ENCODE results near the gene ZFAND2B.

Gene ZFAND2B

DNA sequence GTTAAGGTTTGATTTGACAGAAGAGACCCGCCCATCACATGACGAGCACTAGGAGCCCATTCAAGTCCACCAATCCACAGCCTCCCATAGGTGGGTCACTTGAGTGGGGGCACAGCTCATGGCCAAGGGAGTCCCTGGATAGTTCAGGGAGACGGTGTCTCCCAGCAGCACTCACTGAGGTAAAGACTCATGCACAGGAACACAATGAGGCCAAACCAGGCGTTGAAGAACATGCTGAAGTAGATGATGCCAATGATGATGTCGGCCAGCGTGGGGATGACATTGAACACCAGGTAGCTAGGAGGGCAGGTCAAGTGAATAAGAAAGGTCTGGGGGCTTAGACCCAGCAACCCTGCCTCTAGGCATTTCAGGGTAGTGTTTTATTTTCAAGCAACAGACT is 8.2 kb downstream of the ZFAND2B start:
- no peak for TF ChIP-seq FOXP2 (optimal IDR thresholded peaks at IDR 0.05; ENCODE audit: borderline replicate concordance, extremely low read depth, extremely low read length, insufficient read depth)

DNA sequence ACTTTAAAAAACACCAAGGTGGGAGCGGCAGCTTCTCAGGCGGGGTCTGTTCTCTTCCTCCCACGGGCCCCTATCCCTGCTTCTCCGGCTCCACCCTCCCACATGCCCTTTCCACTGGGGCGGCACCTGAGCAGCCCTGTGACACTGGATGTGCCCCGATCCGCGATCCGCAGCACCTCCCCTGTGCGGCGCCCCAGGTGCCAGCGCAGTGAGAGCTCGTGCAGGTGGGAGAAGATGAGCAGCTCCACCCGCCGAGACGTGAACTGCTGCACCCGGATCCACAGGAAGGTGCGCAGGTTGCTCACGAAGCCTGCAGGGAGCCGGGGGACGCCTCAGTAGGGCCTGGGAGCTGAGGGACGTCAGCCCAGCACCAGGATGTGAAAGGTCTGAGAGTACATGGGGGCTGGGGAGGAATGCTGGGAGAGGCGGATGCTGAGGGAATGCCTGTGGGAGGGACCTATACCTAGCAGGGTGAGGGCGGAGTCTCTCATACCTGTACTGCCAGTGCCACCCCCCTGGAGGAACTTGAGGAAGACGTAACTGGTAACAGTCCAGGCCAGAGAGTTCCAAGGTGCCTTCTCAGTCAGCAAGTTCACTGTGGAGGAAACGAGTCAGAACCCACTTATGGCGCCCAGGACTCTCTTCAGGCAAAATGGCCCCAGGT is 9.4 kb downstream of the ZFAND2B start:
- TF ChIP-seq FOXP2 (optimal IDR thresholded peaks at IDR 0.05; ENCODE audit: borderline replicate concordance, extremely low read depth, extremely low read length, insufficient read depth) = no peak
- no peak for TF ChIP-seq TAF1 (IDR thresholded peaks at IDR 0.05; ENCODE audit: borderline replicate concordance, insufficient read depth, low read length)
- no peak for TF ChIP-seq POLR2AphosphoS5 (IDR thresholded peaks at IDR 0.05; ENCODE audit: low read depth, low read length)
- TF ChIP-seq, protein P1, sequence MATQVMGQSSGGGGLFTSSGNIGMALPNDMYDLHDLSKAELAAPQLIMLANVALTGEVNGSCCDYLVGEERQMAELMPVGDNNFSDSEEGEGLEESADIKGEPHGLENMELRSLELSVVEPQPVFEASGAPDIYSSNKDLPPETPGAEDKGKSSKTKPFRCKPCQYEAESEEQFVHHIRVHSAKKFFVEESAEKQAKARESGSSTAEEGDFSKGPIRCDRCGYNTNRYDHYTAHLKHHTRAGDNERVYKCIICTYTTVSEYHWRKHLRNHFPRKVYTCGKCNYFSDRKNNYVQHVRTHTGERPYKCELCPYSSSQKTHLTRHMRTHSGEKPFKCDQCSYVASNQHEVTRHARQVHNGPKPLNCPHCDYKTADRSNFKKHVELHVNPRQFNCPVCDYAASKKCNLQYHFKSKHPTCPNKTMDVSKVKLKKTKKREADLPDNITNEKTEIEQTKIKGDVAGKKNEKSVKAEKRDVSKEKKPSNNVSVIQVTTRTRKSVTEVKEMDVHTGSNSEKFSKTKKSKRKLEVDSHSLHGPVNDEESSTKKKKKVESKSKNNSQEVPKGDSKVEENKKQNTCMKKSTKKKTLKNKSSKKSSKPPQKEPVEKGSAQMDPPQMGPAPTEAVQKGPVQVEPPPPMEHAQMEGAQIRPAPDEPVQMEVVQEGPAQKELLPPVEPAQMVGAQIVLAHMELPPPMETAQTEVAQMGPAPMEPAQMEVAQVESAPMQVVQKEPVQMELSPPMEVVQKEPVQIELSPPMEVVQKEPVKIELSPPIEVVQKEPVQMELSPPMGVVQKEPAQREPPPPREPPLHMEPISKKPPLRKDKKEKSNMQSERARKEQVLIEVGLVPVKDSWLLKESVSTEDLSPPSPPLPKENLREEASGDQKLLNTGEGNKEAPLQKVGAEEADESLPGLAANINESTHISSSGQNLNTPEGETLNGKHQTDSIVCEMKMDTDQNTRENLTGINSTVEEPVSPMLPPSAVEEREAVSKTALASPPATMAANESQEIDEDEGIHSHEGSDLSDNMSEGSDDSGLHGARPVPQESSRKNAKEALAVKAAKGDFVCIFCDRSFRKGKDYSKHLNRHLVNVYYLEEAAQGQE (IDR thresholded peaks at IDR 0.05; ENCODE audit: insufficient read depth in 1 of 2, low read depth in 2 of 2, low read length in 2 of 2) = no peak
- TF ChIP-seq SIN3A (IDR thresholded peaks at IDR 0.05; ENCODE audit: borderline replicate concordance, insufficient read depth, low read length) = no peak

DNA sequence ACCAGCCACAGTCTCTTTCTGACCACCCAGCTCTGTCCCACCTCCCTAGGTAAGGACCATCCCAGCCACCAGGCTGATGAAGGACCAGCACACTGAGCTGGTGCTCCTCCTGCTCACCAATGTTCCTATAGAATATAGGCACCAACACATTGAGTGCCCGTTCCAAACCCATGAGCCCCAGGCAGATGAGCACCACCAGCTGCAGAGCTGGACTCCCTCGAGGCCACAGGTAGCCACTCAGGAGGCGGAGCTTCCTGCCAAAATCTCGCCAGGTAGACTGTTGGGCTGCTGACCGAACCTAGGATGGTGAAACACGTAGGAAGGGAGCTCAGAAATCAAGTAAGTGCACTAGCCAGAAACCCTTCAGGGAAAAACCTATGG is 9.9 kb downstream of the ZFAND2B start:
- no peak for TF ChIP-seq FOXP2 (optimal IDR thresholded peaks at IDR 0.05; ENCODE audit: borderline replicate concordance, extremely low read depth, extremely low read length, insufficient read depth)
- TF ChIP-seq TAF1 (IDR thresholded peaks at IDR 0.05; ENCODE audit: borderline replicate concordance, insufficient read depth, low read length) = no peak
- TF ChIP-seq SIN3A (IDR thresholded peaks at IDR 0.05; ENCODE audit: borderline replicate concordance, insufficient read depth, low read length) = no peak
- no peak for TF ChIP-seq POLR2AphosphoS5 (IDR thresholded peaks at IDR 0.05; ENCODE audit: low read depth, low read length)
- TF ChIP-seq, protein P1 (IDR thresholded peaks at IDR 0.05; ENCODE audit: insufficient read depth in 1 of 2, low read depth in 2 of 2, low read length in 2 of 2) = no peak

DNA sequence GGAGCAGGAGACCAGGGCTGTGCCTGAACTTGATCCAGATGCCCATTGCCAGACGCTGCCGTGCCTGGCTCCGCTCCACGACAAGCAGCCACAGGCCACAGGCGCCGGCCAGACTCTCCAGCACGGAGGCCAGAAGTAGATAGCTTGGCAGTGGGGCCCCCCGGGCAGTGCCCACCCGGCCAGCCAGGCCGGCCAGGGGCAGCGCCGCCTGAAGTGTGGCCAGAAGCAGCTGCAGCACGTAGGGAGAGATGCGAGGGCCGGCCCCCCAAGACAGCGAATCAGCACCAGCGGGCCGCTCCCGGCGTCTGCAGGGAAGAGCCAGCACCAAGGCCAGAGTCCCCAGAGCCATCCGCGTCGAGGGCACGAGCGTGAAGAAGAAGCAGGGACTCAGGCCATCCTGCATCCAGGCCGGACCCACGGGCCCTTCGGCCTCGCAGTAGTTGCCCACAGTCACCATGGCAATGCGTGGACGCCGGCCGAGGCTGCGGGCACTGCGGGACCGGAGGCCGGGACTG is 11.7 kb downstream of the ZFAND2B start:
- TF ChIP-seq SIN3A (IDR thresholded peaks at IDR 0.05; ENCODE audit: borderline replicate concordance, insufficient read depth, low read length) = no peak; the same call in 1 of the 2 replicates
- TF ChIP-seq, protein P1 (IDR thresholded peaks at IDR 0.05; ENCODE audit: insufficient read depth in 1 of 2, low read depth in 2 of 2, low read length in 2 of 2) = peak; percentile 78 to 88

DNA sequence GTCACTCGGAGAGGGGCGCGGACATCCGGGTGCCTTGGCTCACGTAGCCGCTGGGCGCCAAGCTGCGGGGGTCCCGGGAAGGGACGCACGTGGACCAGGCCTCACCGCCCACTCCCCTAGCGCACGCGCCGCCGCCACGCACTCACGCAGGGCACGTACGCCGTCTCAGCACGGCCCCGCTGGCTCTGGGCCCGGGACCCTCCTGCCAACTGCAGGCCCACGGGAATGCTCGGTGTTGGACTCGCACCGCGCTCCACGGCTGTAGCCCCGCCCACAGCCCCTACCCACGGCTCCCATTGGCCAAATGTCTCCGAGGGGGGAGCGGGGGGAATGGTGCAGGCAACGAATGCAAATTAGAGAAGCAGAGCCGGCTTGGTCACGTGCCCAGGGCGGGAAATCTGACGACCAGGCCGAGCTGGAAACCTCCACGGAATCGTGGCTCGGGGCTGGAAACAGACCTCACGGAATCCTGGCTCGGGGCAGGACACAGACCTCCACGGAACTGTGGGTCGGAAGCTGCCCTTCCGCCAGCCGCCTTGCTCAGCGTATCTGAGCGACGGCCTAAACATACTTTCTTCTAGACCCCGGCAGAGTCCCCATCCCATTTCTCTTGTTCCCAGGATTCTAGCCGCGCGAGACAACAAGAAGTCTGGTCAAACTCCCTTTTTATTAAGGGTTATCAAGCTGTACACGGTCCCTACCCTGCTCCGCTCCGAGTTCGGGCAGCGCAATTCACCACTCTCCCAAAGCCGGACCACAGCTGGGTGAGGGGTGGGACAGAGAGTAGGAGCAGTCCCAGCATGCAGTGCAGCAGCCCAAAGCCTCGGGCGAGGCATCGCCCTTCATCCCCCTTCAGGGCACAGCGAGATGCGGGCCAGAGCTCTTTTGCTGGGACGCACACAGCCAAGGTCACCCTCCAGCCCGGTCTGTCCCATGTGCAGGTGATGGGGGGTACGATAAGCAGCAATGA is 12.4 kb downstream of the ZFAND2B start, which contains the start of gene ABCB6:
Gene ABCB6, minus strand, starts transcription at position 227 of the 970 bp plus-strand sequence. CDS start 285 bp downstream, outside the sequence.
- peak; percentile 90 for TF ChIP-seq POLR2AphosphoS5 (IDR thresholded peaks at IDR 0.05; ENCODE audit: low read depth, low read length)
- peak; percentile 64 for TF ChIP-seq FOXP2 (optimal IDR thresholded peaks at IDR 0.05; ENCODE audit: borderline replicate concordance, extremely low read depth, extremely low read length, insufficient read depth)
- TF ChIP-seq, protein P1 (IDR thresholded peaks at IDR 0.05; ENCODE audit: insufficient read depth in 1 of 2, low read depth in 2 of 2, low read length in 2 of 2) = no peak
- TF ChIP-seq SIN3A (IDR thresholded peaks at IDR 0.05; ENCODE audit: borderline replicate concordance, insufficient read depth, low read length) = peak; percentile 4; the same call in 1 of the 2 replicates
- TF ChIP-seq TAF1 (IDR thresholded peaks at IDR 0.05; ENCODE audit: borderline replicate concordance, insufficient read depth, low read length) = peak; percentile 66; the same call in 1 of the 2 replicates
